Gastroesophageal sphincter (tissue), 4 donors: ENCODE measurements around the gene SHISAL2A. TPM values are rescaled to one million over a fixed set of nuclear protein-coding genes. Genes with fewer than 3 reads are reported as not detected.

Source experiments
- ATAC-seq: fragments of 150-250 bp; one replicate; pipeline ENCODE4 v1.9.1; 2016; ENCODE audit warnings: mild to moderate bottlenecking, moderate library complexity
- H3K27ac ChIP-seq, 4 donors: fragments of 200-600 bp; sonication (generic) in 3 of 4; 1 replicate in 3 of 4; 2 replicates in 1 of 4; pipeline ENCODE4 v1.5.1; 2016 to 2019
- H3K27me3 ChIP-seq: fragments of 200-600 bp; sonication (generic); one replicate; pipeline ENCODE4 v1.5.1; 2019
- H3K36me3 ChIP-seq, 2 donors: fragments of 200-600 bp; sonication (generic); one replicate each; pipeline ENCODE4 v1.5.1; 2019; ENCODE audit warnings: control low read depth in 1 of 2
- H3K4me1 ChIP-seq, 3 donors: fragments of 200-600 bp; sonication (generic); 1 replicate in 2 of 3; 2 replicates in 1 of 3; pipeline ENCODE4 v1.5.1; 2016 to 2019; ENCODE audit warnings: control low read depth in 2 of 3
- H3K4me3 ChIP-seq, 2 donors: fragments of 200-600 bp; sonication (generic); one replicate each; pipeline ENCODE4 v1.5.1; 2019; ENCODE audit warnings: mild to moderate bottlenecking in 1 of 2, moderate library complexity in 1 of 2
- H3K9me3 ChIP-seq, 3 donors: fragments of 200-600 bp; sonication (generic); one replicate each; pipeline ENCODE4 v1.5.1; 2017 to 2019; ENCODE audit warnings: control low read depth in 2 of 3
- EP300 ChIP-seq: sonication (generic); formaldehyde crosslinking; IDR thresholded peaks from one replicate; pipeline ENCODE4 v1.6.1; 2017; ENCODE audit warnings: antibody characterized with exemption, mild to moderate bottlenecking
- POLR2A ChIP-seq, 2 donors: fragments of 450-650 bp; IDR thresholded peaks; one replicate each; pipeline ENCODE4 v1.6.1; 2017; ENCODE audit warnings: antibody characterized with exemption in 2 of 2, mild to moderate bottlenecking in 2 of 2, moderate library complexity in 1 of 2
- POLR2AphosphoS5 ChIP-seq: sonication (generic); formaldehyde crosslinking; IDR thresholded peaks from one replicate; pipeline ENCODE4 v1.6.1; 2017; ENCODE audit warnings: antibody characterized with exemption
- WGBS, 2 donors: methylation state at CpG; one replicate each; pipeline ENCODE4 v1.1.5; 2018; ENCODE audit warnings: low coverage in 1 of 2; 5-methylcytosine and 5-hydroxymethylcytosine counted together
- total RNA-seq, 4 donors: library from RNA; depleted of rRNA; stranded (reverse); fragments of >200 nt; gene quantifications; one replicate each; pipeline ENCODE4 v1.1.0, GENCODE V29; 2016
- TF ChIP-seq, protein P1 (sequence below), 4 experiments: fragments of 200-600 bp in 2 of 4; fragments of 450-650 bp in 2 of 4; sonication (generic) in 1 of 4; IDR thresholded peaks; one replicate each; pipeline ENCODE4 v1.5.1; 2017 to 2019; ENCODE audit warnings: antibody characterized with exemption in 4 of 4, mild to moderate bottlenecking in 2 of 4, moderate library complexity in 2 of 4

The SHISAL2A gene
- total RNA-seq, 4 donors from 2014 or later = not detected

DNA sequence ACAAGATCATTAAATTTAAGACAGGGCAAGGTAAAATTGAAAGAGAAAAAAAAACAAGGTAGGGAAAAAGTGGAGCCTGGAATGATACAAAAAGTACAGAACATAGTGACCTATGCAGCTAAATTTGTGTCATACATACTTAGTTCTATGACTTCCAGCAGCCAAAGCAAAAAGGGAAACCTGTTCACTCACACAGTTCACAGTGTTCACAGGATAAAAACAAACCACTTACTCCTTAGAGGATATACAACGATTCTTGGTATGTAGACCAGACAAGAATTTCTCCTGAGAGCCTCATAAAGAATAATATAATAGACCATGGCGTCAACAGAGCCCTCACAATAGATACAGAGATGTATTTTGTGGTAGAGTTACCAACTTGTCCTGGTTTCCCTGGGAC, 37.6 kb downstream of the SHISAL2A start:
- H3K36me3 ChIP-seq = no peaks in the 10 kb centered on the region
- no peaks in the 10 kb centered on the region for H3K4me1 ChIP-seq
- H3K9me3 ChIP-seq = no peaks in the 10 kb centered on the region
- TF ChIP-seq POLR2AphosphoS5 (no peak), POLR2A (IDR thresholded peaks at IDR 0.05) (no peak), EP300 (no peak)
- TF ChIP-seq, protein P1, sequence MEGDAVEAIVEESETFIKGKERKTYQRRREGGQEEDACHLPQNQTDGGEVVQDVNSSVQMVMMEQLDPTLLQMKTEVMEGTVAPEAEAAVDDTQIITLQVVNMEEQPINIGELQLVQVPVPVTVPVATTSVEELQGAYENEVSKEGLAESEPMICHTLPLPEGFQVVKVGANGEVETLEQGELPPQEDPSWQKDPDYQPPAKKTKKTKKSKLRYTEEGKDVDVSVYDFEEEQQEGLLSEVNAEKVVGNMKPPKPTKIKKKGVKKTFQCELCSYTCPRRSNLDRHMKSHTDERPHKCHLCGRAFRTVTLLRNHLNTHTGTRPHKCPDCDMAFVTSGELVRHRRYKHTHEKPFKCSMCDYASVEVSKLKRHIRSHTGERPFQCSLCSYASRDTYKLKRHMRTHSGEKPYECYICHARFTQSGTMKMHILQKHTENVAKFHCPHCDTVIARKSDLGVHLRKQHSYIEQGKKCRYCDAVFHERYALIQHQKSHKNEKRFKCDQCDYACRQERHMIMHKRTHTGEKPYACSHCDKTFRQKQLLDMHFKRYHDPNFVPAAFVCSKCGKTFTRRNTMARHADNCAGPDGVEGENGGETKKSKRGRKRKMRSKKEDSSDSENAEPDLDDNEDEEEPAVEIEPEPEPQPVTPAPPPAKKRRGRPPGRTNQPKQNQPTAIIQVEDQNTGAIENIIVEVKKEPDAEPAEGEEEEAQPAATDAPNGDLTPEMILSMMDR (IDR thresholded peaks at IDR 0.05) = no peak
- no peak for ATAC-seq
- no peak overlapping the region for H3K27ac ChIP-seq
- H3K4me3 ChIP-seq = no peak overlapping the region
- peaks cover 7% of the 10 kb centered on the region for H3K27me3 ChIP-seq
- 90% methylated on average over 2 of the region's 2 CpGs; no CpG with 5 or more reads in 1 of the 2 donors for WGBS, 2 donors

GRCh38 chr1:52672946-52673345, 40.0 kb downstream of the SHISAL2A start:
- H3K36me3 ChIP-seq = no peaks in the 10 kb centered on the region
- TF ChIP-seq, protein P1 (IDR thresholded peaks at IDR 0.05) = no peak
- no peak for TF ChIP-seq POLR2AphosphoS5
- TF ChIP-seq EP300 = no peak
- no peak for TF ChIP-seq POLR2A (IDR thresholded peaks at IDR 0.05)
- H3K9me3 ChIP-seq = no peaks in the 10 kb centered on the region
- no peaks in the 10 kb centered on the region for H3K4me1 ChIP-seq
- no peak for ATAC-seq
- no CpG with 5 or more reads among the region's 1 CpG for WGBS, 2 donors
- no peak overlapping the region for H3K27ac ChIP-seq
- no peaks in the 10 kb centered on the region for H3K27me3 ChIP-seq
- no peak overlapping the region for H3K4me3 ChIP-seq

DNA sequence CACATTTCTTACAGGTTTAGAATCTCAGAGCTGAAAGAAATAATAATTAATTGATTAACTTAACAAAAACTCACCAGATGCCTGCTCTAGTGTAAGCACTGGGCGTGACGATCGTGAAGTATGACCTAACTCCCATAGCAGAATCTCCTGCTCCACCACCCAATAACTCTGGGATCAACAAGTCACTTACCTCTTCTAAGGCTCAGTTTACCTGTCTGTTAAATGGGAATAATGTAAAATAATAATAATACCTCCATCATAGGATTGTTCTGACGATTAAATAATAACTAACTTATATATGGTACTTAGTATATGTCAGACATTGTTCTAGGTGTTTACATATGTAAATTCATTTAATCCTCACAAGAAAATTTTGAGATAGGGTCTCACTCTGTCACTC, 40.5 kb downstream of the SHISAL2A start:
- Histone ChIP-seq H3K9me3 (no peaks in the 10 kb centered on the region), H3K4me3 (no peak overlapping the region), H3K27me3 (no peaks in the 10 kb centered on the region), H3K4me1 (no peaks in the 10 kb centered on the region), H3K36me3 (no peaks in the 10 kb centered on the region), H3K27ac (no peak overlapping the region)
- TF ChIP-seq POLR2A (IDR thresholded peaks at IDR 0.05) (no peak), EP300 (no peak), POLR2AphosphoS5 (no peak)
- TF ChIP-seq, protein P1 (IDR thresholded peaks at IDR 0.05) = no peak
- ATAC-seq = no peak
- 98% methylated on average over 4 of the region's 4 CpGs for WGBS, 2 donors

GRCh38 chr1:52674497-52675384, 41.8 kb downstream of the SHISAL2A start:
- no peaks in the 10 kb centered on the region for H3K27me3 ChIP-seq
- H3K27ac ChIP-seq = no peak overlapping the region
- no peak for ATAC-seq
- no peaks in the 10 kb centered on the region for H3K4me1 ChIP-seq
- no peak for TF ChIP-seq POLR2AphosphoS5
- TF ChIP-seq POLR2A (IDR thresholded peaks at IDR 0.05) = no peak
- TF ChIP-seq, protein P1 (IDR thresholded peaks at IDR 0.05) = no peak
- TF ChIP-seq EP300 = no peak
- no peak overlapping the region for H3K4me3 ChIP-seq
- H3K9me3 ChIP-seq = no peaks in the 10 kb centered on the region
- no peaks in the 10 kb centered on the region for H3K36me3 ChIP-seq
- WGBS, 2 donors = 76 to 98% methylated on average over 4 of the region's 6 CpGs
